ENCODE data around the gene CBX5. TPM values are rescaled to one million over a fixed set of nuclear protein-coding genes. Genes with fewer than 3 reads are reported as not detected.
A peak's percentile ranks its signal among the peaks of the same experiment; 100 is the strongest.

Gene CBX5
- total RNA-seq, 1 donor from 2014 or later = 288 TPM

DNA sequence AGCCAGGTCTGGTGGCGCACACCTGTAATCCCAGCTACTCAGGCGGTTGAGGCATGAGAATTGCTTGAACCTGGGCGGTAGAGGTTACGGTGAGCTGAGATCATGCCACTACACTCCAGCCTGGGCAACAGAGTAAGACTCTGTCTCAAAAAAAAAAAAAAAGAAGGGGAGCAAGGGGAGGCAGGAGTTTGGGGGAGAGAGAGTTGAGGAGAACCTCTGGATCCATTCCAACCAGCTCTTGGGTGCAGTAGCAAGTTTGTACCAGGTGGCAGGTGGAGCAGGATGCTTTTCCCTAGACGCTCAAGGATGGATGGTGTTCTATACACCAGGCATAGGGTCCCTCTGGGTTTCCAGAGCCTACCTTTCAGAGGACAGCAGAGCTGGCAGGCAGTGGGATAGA lies 19.0 kb upstream of the CBX5 start:
- Histone ChIP-seq H3K4me3 (no peak overlapping the region), H3K4me2 (no peak overlapping the region), H3K79me2 (ENCODE audit: low read depth) (peaks cover 5% of the 10 kb centered on the region), H3K9ac (no peak overlapping the region), H3K9me3 (ENCODE audit: low read depth) (no peaks in the 10 kb centered on the region), H3K36me3 (no peaks in the 10 kb centered on the region), H3K27ac (no peak overlapping the region), H3F3A (ENCODE audit: low read depth) (peaks cover 33% of the 10 kb centered on the region), H3K27me3 (no peaks in the 10 kb centered on the region), H2AFZ (replicated peaks) (no peak overlapping the region), H3K4me1 (peaks cover 34% of the 10 kb centered on the region), H4K20me1 (ENCODE audit: low read depth) (no peaks in the 10 kb centered on the region)
- peaks cover 38% of the 10 kb centered on the region for H3K4me1 Mint-ChIP-seq
- H3K36me3 Mint-ChIP-seq = no peaks in the 10 kb centered on the region
- H3K9me3 Mint-ChIP-seq = no peaks in the 10 kb centered on the region
- peak overlapping the region; percentile 54 for H3K4me3 Mint-ChIP-seq
- no peak overlapping the region for H3K27ac Mint-ChIP-seq
- no peak for DNase-seq (ENCODE audit: low spot score)
- TF ChIP-seq, protein P1, sequence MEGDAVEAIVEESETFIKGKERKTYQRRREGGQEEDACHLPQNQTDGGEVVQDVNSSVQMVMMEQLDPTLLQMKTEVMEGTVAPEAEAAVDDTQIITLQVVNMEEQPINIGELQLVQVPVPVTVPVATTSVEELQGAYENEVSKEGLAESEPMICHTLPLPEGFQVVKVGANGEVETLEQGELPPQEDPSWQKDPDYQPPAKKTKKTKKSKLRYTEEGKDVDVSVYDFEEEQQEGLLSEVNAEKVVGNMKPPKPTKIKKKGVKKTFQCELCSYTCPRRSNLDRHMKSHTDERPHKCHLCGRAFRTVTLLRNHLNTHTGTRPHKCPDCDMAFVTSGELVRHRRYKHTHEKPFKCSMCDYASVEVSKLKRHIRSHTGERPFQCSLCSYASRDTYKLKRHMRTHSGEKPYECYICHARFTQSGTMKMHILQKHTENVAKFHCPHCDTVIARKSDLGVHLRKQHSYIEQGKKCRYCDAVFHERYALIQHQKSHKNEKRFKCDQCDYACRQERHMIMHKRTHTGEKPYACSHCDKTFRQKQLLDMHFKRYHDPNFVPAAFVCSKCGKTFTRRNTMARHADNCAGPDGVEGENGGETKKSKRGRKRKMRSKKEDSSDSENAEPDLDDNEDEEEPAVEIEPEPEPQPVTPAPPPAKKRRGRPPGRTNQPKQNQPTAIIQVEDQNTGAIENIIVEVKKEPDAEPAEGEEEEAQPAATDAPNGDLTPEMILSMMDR (IDR thresholded peaks at IDR 0.05) = no peak
- peaks cover 13% of the 10 kb centered on the region for H3K27me3 Mint-ChIP-seq (ENCODE audit: insufficient read depth, low read depth)

DNA sequence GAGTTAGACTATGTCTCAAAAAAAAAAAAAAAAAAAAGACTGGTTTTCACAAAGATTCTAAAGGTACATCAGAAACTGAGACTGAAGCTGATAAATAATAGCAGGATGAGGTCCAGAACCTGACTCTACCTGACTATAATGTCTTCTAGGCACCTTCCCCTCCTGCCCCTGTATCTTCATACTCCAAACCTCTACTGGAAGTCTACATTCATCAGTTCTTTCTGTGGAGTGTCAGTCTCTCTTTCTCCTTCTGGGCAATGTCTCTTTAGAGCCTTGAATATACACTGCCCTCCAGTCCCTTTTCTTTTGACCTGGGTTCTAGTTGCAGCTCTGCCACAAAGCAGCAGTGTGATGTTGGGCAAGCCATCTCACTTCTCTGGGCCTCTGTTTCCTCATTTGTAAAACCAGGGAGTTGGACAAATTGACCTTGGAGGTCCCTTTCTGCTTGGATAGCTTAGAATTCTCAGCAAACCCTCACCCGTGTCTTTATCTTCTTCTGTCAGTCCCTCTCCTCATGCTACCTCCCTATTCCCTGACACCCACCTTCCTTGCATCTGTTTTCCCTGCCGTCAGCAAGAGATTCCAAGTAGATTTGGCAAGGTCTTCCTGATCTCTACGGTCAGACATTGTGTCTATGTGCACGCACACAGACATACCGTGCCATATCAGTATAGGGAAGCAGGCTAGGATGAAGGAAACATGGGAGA lies 16.6 kb upstream of the CBX5 start:
- Mint-ChIP-seq H3K9me3 (no peaks in the 10 kb centered on the region), H3K27me3 (ENCODE audit: insufficient read depth, low read depth) (peaks cover 13% of the 10 kb centered on the region), H3K4me1 (peaks cover 30% of the 10 kb centered on the region), H3K36me3 (no peaks in the 10 kb centered on the region), H3K4me3 (no peak overlapping the region), H3K27ac (peak overlapping the region; percentile 4)
- peaks cover 24% of the 10 kb centered on the region for H3K4me1 ChIP-seq
- no peaks in the 10 kb centered on the region for H3K27me3 ChIP-seq
- no peak overlapping the region for H3K4me2 ChIP-seq
- H3K79me2 ChIP-seq (ENCODE audit: low read depth) = peaks cover 5% of the 10 kb centered on the region
- H3K36me3 ChIP-seq = no peaks in the 10 kb centered on the region
- no peak overlapping the region for H3K27ac ChIP-seq
- H3K4me3 ChIP-seq = no peak overlapping the region
- TF ChIP-seq EZH2 (IDR thresholded peaks at IDR 0.05) = no peak
- TF ChIP-seq, protein P1 (IDR thresholded peaks at IDR 0.05) = no peak
- TF ChIP-seq EZH2phosphoT487 (IDR thresholded peaks at IDR 0.05) = no peak
- no peak overlapping the region for H2AFZ ChIP-seq (replicated peaks)
- peaks cover 26% of the 10 kb centered on the region for H3F3A ChIP-seq (ENCODE audit: low read depth)
- no peak for DNase-seq (ENCODE audit: low spot score)
- no peaks in the 10 kb centered on the region for H3K9me3 ChIP-seq (ENCODE audit: low read depth)
- no peaks in the 10 kb centered on the region for H4K20me1 ChIP-seq (ENCODE audit: low read depth)
- H3K9ac ChIP-seq = no peak overlapping the region

DNA sequence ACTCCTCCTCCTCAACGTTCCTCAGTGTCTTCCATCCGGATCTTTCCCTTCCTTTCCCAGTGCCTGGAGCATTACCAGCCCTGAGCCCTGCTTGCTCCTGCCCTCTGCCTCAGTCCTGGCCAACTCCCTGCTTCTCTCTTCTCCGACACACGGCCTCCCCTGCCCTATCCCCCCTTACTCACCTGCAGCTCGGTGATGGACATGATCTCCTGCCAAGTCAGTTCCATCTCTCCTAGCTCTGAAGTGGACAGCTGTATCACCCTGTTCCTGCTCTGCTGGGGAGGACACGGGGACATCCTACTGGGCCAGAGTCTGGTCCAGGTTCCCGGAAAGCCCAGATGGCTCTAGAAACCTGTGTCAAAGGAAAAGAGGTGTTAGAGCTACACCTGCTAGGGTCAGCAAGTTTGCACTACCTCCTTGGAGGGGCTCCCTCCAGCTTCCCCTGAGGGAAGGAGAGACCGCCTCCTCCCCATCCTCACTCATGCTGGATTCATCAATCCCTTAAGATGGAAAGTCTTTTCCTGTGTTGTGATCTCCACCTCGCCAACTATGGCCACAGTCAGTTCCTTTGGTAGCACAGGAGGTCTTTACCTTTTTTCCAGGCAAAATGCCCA lies 15.1 kb upstream of the CBX5 start:
- Histone ChIP-seq H4K20me1 (ENCODE audit: low read depth) (no peaks in the 10 kb centered on the region), H3K27me3 (no peaks in the 10 kb centered on the region), H3K9me3 (ENCODE audit: low read depth) (no peaks in the 10 kb centered on the region), H3K36me3 (no peaks in the 10 kb centered on the region), H3F3A (ENCODE audit: low read depth) (peaks cover 16% of the 10 kb centered on the region), H3K4me1 (peaks cover 9% of the 10 kb centered on the region), H3K9ac (no peak overlapping the region), H3K79me2 (ENCODE audit: low read depth) (peaks cover 3% of the 10 kb centered on the region), H3K4me2 (no peak overlapping the region), H2AFZ (replicated peaks) (no peak overlapping the region), H3K27ac (no peak overlapping the region), H3K4me3 (no peak overlapping the region)
- Mint-ChIP-seq H3K4me1 (peaks cover 16% of the 10 kb centered on the region), H3K27ac (no peak overlapping the region), H3K9me3 (no peaks in the 10 kb centered on the region), H3K36me3 (no peaks in the 10 kb centered on the region), H3K27me3 (ENCODE audit: insufficient read depth, low read depth) (peaks cover 13% of the 10 kb centered on the region), H3K4me3 (peak overlapping the region; percentile 4)
- no peak for TF ChIP-seq EZH2phosphoT487 (IDR thresholded peaks at IDR 0.05)
- TF ChIP-seq, protein P1 (IDR thresholded peaks at IDR 0.05) = no peak
- TF ChIP-seq EZH2 (IDR thresholded peaks at IDR 0.05) = no peak
- no peak for DNase-seq (ENCODE audit: low spot score)

Measured in neural progenitor cell (in vitro differentiated cells).